ENCODE measurements around the gene CLASP1.

DNA sequence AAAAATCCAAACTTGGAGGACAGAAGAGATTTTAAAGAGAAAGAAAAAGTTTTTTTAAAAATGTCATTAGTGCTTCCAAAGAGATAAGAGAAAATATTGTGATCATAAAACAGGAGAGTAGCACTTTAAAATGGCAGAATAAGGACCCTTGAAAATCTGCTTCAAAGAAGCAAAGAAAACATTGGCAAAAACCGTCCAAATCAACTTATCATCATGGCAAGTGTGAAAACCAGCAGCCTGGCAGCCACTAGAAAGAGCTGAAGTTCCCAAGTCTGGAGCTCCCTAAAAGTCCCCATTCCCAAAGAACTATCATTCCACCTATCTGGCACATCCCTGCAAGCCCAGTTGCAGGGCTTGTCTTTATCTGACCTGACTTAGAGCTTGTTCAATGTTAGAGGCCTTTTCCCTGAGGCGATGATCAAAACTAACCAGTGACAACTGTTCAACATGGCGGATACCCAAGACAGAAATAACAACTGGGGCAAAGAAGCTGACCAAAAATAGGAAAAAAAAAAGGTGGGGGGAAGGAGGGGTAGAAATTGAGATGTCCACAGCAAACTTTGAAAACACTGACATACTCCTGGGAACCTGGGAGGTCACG lies 143.2 kb downstream of the CLASP1 start:
- TF ChIP-seq POLR2A (IDR thresholded peaks at IDR 0.05), result no peak
- TF ChIP-seq, protein P1, sequence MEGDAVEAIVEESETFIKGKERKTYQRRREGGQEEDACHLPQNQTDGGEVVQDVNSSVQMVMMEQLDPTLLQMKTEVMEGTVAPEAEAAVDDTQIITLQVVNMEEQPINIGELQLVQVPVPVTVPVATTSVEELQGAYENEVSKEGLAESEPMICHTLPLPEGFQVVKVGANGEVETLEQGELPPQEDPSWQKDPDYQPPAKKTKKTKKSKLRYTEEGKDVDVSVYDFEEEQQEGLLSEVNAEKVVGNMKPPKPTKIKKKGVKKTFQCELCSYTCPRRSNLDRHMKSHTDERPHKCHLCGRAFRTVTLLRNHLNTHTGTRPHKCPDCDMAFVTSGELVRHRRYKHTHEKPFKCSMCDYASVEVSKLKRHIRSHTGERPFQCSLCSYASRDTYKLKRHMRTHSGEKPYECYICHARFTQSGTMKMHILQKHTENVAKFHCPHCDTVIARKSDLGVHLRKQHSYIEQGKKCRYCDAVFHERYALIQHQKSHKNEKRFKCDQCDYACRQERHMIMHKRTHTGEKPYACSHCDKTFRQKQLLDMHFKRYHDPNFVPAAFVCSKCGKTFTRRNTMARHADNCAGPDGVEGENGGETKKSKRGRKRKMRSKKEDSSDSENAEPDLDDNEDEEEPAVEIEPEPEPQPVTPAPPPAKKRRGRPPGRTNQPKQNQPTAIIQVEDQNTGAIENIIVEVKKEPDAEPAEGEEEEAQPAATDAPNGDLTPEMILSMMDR (IDR thresholded peaks at IDR 0.05), result no peak
